Keratinocyte (primary cell): Measurements from ENCODE around the gene TIMD4. TPM values are rescaled to one million over a fixed set of nuclear protein-coding genes. Genes with fewer than 3 reads are reported as not detected.
"Not testable (repeated sequence)": the region's sequence is repeated elsewhere in the genome, so short reads cannot be mapped to it uniquely, and the experiment has no call there.

Source experiments
- DNase-seq: peaks from one replicate; pipeline ENCODE4 v3.0.0-alpha.2; 2011; ENCODE audit warnings: low read depth, missing footprints, low spot score
- FAIRE-seq: peaks from 2 replicates; lab custom pipeline; 2011; peaks lifted over from hg19 to GRCh38; lab: Jason Lieb, UNC
- H2AFZ ChIP-seq: 2 replicates; pipeline ENCODE4 v1.6.0; 2012; ENCODE audit warnings: low read length, control low read depth, inconsistent platforms; ENCODE audit not compliant: control insufficient read depth
- H3K27ac ChIP-seq: 2 replicates; pipeline ENCODE4 v1.5.1; 2011; ENCODE audit warnings: low read length; ENCODE audit not compliant: control insufficient read depth, insufficient read depth
- H3K27me3 ChIP-seq: 3 replicates; pipeline ENCODE4 v1.6.0; 2011; ENCODE audit warnings: low read length; ENCODE audit not compliant: control insufficient read depth, insufficient read depth; ENCODE audit errors: extremely low read depth
- H3K36me3 ChIP-seq, 2 experiments: 2 replicates in 1 of 2; 3 replicates in 1 of 2; pipeline ENCODE4 v1.5.1; 2011; ENCODE audit warnings: low read length in 2 of 2, mild to moderate bottlenecking in 1 of 2; ENCODE audit not compliant: control insufficient read depth in 2 of 2, insufficient read depth in 2 of 2; ENCODE audit errors: extremely low read depth in 1 of 2
- H3K4me1 ChIP-seq: 3 replicates; pipeline ENCODE4 v1.5.1; 2011; ENCODE audit warnings: low read length; ENCODE audit not compliant: control insufficient read depth, insufficient read depth; ENCODE audit errors: extremely low read depth
- H3K4me2 ChIP-seq: 3 replicates; pipeline ENCODE4 v1.6.0; 2011; ENCODE audit warnings: low read depth, low read length; ENCODE audit not compliant: control insufficient read depth, insufficient read depth; ENCODE audit errors: extremely low read depth
- H3K4me3 ChIP-seq, 3 experiments: fragments of 200-600 bp in 1 of 3; sonication (generic) in 1 of 3; 2 replicates in 2 of 3; 3 replicates in 1 of 3; pipeline ENCODE4 v1.5.1; 2011 to 2016; ENCODE audit warnings: low read length in 3 of 3, mild to moderate bottlenecking in 3 of 3, control low read depth in 2 of 3, inconsistent platforms in 1 of 3, low read depth in 1 of 3, mixed read lengths in 1 of 3, mixed run types in 1 of 3, moderate library complexity in 1 of 3; ENCODE audit not compliant: control insufficient read depth in 2 of 3, insufficient read depth in 2 of 3; ENCODE audit errors: extremely low read depth in 1 of 3
- H3K79me2 ChIP-seq: 2 replicates; pipeline ENCODE4 v1.6.0; 2012; ENCODE audit warnings: low read length; ENCODE audit not compliant: control insufficient read depth, insufficient read depth
- H3K9ac ChIP-seq: 3 replicates; pipeline ENCODE4 v1.6.0; 2011; ENCODE audit warnings: low read length; ENCODE audit not compliant: control insufficient read depth, insufficient read depth; ENCODE audit errors: extremely low read depth
- H3K9me1 ChIP-seq: 3 replicates; pipeline ENCODE4 v1.6.0; 2011; ENCODE audit warnings: low read length; ENCODE audit not compliant: control insufficient read depth, insufficient read depth; ENCODE audit errors: extremely low read depth
- H3K9me3 ChIP-seq: 2 replicates; pipeline ENCODE4 v1.5.1; 2012; ENCODE audit warnings: low read depth, low read length; ENCODE audit not compliant: control insufficient read depth
- H4K20me1 ChIP-seq: 3 replicates; pipeline ENCODE4 v1.6.0; 2011; ENCODE audit warnings: low read length; ENCODE audit not compliant: control insufficient read depth, insufficient read depth; ENCODE audit errors: extremely low read depth
- EZH2 ChIP-seq: IDR thresholded peaks from one replicate; pipeline ENCODE4 v1.6.1; 2012; ENCODE audit warnings: inconsistent platforms, mild to moderate bottlenecking, low read length, moderate library complexity
- dilution Hi-C: fragments of 300-500 bp; cut with MboI; formaldehyde crosslinking; loops from one replicate; pipeline ENCODE4 v1.7.0; 2020; ENCODE audit warnings: low sequenced_read_pairs; ENCODE audit not compliant: extremely low pct_ligation_motif_present
- polyA plus RNA-seq, 5 experiments: library from polyadenylated mRNA; depleted of rRNA in 3 of 5; stranded (reverse) in 3 of 5; stranded (forward) in 1 of 5; unstranded in 1 of 5; fragments of >200 nt; gene quantifications; 1 replicate in 1 of 5; 2 replicates in 3 of 5; 3 replicates in 1 of 5; pipeline versions ENCODE4 v1.2.1 to v1.2.3, GENCODE V29; 2011 to 2012; ENCODE audit warnings: missing spikeins in 2 of 5, low read depth in 1 of 5, low replicate concordance in 1 of 5
- TF ChIP-seq, protein P1 (sequence below), 3 experiments: IDR thresholded peaks in 1 of 3; conservative IDR thresholded peaks in 1 of 3; optimal IDR thresholded peaks in 1 of 3; 2 replicates in 2 of 3; 3 replicates in 1 of 3; pipeline versions ENCODE3 to v1.5.1; 2011; ENCODE audit warnings: low read length in 3 of 3, mild to moderate bottlenecking in 3 of 3, moderate library complexity in 2 of 3, control low read depth in 1 of 3, inconsistent platforms in 1 of 3; ENCODE audit not compliant: insufficient read depth in 2 of 3; ENCODE audit errors: extremely low read depth in 1 of 3

The TIMD4 gene
- polyA plus RNA-seq, 1 donor (not counting 4 experiments of a cell fraction or from before 2014, with no cell fraction given) = not detected

DNA sequence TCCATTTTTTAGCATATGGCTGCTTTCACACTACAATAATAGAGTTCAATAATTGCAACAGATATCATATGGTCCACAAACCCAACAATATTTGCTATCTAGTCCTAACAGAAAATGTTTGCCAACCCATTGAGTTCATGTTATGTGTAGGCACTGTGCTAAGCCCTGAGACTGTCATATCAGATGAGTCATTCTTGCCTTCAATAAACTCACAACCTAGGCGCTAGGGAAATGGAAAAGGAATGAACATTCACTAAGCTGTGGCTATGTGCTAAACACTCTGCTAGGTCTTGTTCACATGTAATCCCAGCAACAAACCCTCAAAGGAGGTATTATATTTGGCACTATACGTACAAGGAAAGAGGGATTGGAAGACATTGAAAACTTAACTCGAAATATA, 8.4 kb upstream of the TIMD4 start:
- Histone ChIP-seq H3K27me3 (no peaks in the 10 kb centered on the region), H2AFZ (no peak overlapping the region), H3K79me2 (no peaks in the 10 kb centered on the region), H3K27ac (no peak overlapping the region), H3K36me3 (no peaks in the 10 kb centered on the region), H3K9me3 (no peaks in the 10 kb centered on the region), H3K4me2 (no peak overlapping the region), H3K4me3 (no peak overlapping the region), H3K9ac (no peak overlapping the region), H3K9me1 (no peaks in the 10 kb centered on the region), H4K20me1 (no peaks in the 10 kb centered on the region), H3K4me1 (no peaks in the 10 kb centered on the region)
- DNase-seq (no peak), FAIRE-seq (no peak)
- dilution Hi-C loops = no loop called here
- TF ChIP-seq, protein P1, sequence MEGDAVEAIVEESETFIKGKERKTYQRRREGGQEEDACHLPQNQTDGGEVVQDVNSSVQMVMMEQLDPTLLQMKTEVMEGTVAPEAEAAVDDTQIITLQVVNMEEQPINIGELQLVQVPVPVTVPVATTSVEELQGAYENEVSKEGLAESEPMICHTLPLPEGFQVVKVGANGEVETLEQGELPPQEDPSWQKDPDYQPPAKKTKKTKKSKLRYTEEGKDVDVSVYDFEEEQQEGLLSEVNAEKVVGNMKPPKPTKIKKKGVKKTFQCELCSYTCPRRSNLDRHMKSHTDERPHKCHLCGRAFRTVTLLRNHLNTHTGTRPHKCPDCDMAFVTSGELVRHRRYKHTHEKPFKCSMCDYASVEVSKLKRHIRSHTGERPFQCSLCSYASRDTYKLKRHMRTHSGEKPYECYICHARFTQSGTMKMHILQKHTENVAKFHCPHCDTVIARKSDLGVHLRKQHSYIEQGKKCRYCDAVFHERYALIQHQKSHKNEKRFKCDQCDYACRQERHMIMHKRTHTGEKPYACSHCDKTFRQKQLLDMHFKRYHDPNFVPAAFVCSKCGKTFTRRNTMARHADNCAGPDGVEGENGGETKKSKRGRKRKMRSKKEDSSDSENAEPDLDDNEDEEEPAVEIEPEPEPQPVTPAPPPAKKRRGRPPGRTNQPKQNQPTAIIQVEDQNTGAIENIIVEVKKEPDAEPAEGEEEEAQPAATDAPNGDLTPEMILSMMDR (optimal IDR thresholded peaks at IDR 0.05 in 1 of 3, IDR thresholded peaks at IDR 0.05 in 1 of 3, conservative IDR thresholded peaks at IDR 0.05 in 1 of 3; ENCODE audit: extremely low read depth in 1 of 3, insufficient read depth in 2 of 3, low read length in 3 of 3) = no peak
- TF ChIP-seq EZH2 = no peak

DNA sequence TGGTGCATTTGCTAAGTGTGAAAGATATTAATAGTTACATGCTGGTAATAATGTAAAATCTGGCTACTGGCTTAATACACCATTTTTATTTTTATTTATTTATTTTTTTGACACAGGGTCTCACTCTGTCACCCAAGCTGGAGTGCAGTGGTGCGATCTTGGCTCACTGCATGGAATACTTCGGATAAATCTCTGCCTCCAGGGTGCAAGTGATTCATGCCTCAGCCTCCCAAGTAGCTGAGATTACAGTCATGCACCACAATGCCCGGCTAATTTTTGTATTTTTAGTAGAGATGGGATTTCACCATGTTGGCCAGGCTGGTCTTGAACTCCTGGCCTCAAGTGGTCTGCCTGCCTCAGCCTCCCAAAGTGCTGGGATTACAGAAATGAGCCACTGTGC, 4.4 kb upstream of the TIMD4 start:
- H3K4me1 ChIP-seq, H4K20me1 ChIP-seq, H3K4me3 ChIP-seq, H3K36me3 ChIP-seq, H3K9me3 ChIP-seq, H3K9me1 ChIP-seq, H3K79me2 ChIP-seq, DNase-seq, H3K4me2 ChIP-seq, H3K27ac ChIP-seq, FAIRE-seq, H3K27me3 ChIP-seq, H2AFZ ChIP-seq, H3K9ac ChIP-seq, dilution Hi-C loops: not testable (repeated sequence)

DNA sequence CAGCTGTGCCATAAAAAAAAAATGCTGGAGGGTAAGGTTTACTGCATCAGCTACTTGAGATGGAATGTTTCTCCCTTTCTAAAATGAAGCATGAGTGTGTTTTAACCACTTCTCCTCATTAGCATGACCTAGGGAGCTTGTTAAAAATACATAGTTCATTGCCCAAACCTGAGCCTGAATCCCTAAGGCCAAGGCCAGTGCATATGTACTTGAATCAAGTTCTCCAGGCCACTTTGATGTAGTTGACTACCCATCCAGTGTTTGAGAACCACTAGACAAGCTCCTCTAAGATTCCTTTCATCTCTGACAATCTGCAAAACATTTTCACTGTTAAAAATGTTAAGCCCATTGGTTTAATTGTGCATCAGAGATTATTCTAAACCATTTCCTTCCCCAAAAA, 6.7 kb downstream of the TIMD4 start:
- Histone ChIP-seq H3K9me3 (no peaks in the 10 kb centered on the region), H4K20me1 (no peaks in the 10 kb centered on the region), H3K4me3 (no peak overlapping the region), H3K27me3 (no peaks in the 10 kb centered on the region), H2AFZ (no peak overlapping the region), H3K79me2 (no peaks in the 10 kb centered on the region), H3K4me1 (no peaks in the 10 kb centered on the region), H3K27ac (no peak overlapping the region), H3K9me1 (no peaks in the 10 kb centered on the region), H3K9ac (no peak overlapping the region), H3K36me3 (no peaks in the 10 kb centered on the region), H3K4me2 (no peak overlapping the region)
- TF ChIP-seq, protein P1 (optimal IDR thresholded peaks at IDR 0.05 in 1 of 3, IDR thresholded peaks at IDR 0.05 in 1 of 3, conservative IDR thresholded peaks at IDR 0.05 in 1 of 3; ENCODE audit: extremely low read depth in 1 of 3, insufficient read depth in 2 of 3, low read length in 3 of 3) = no peak
- TF ChIP-seq EZH2 = no peak
- no peak for DNase-seq
- no peak for FAIRE-seq
- dilution Hi-C loops = no loop called here
